ENCODE data around the gene GUCY2D. TPM values are rescaled to one million over a fixed set of nuclear protein-coding genes. Genes with fewer than 3 reads are reported as not detected.

The GUCY2D gene
- total and polyA plus RNA-seq, 3 experiments from 2014 or later: 0.22 TPM; not detected in 2

DNA sequence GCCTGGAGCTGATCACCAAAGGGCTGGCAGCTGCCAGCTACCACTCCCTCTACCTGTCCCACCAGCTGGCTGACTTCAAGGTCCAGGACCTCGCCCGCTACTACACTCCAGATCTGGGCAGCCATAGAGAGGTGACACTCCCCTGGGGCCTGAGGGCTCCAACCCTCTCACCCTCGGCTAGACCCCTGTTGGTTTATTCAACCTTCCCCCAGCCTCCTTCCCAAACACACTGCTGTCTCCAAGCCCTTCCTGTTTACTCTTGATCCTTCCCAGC is 67.1 kb downstream of the GUCY2D start:
- H3K27ac Mint-ChIP-seq: no peak overlapping the region
- H3K9me3 Mint-ChIP-seq: peaks cover 0 to 1% (median 0%) of the 10 kb centered on the region in 5 donors
- Histone ChIP-seq H3K27me3 (ENCODE audit: insufficient read depth, low read length, poor library complexity, severe bottlenecking) (peaks cover 9% of the 10 kb centered on the region), H3K27ac (ENCODE audit: low read depth, low read length) (no peak overlapping the region), H3K4me3 (ENCODE audit: low read length) (no peak overlapping the region), H3K36me3 (ENCODE audit: insufficient read depth, low read length) (no peaks in the 10 kb centered on the region), H3K4me1 (ENCODE audit: insufficient read depth, low read length) (peaks cover 23% of the 10 kb centered on the region), H3K9me3 (ENCODE audit: low read length) (no peaks in the 10 kb centered on the region)
- no peak overlapping the region for H3K4me3 Mint-ChIP-seq
- DNase-seq: no peak
- CTCF ChIA-PET: interaction anchor here (1.5 to 4.5 kb wide), 4 partner anchors 8 to 24 kb away, joined by 4 to 26 read pairs (median 20); no protein-coding TSS in a partner anchor
- peaks cover 16 to 23% (median 17%) of the 10 kb centered on the region in 3 donors for H3K4me1 Mint-ChIP-seq
- peaks cover 35 to 37% of the 10 kb centered on the region in 2 donors for H3K27me3 Mint-ChIP-seq
- H3K36me3 Mint-ChIP-seq: no peaks in the 10 kb centered on the region
- POLR2A ChIA-PET: interaction anchor here (1.2 kb wide), 1 partner anchor 9 kb away, joined by 3 read pairs; no protein-coding TSS in a partner anchor

Other genes with a start within 250 kb of the GUCY2D start
- gene KDM6B, start 168.4 kb upstream of the GUCY2D start, total RNA-seq: 10 to 100 TPM; 84.2 to 89.7 TPM
- gene KDM6B, start 168.4 kb upstream of the GUCY2D start, polyA plus RNA-seq: 1.2 TPM
- gene TMEM88, start 147.5 kb upstream of the GUCY2D start, total RNA-seq: 1 to 10 TPM; 5.3 to 5.5 TPM
- not detected for gene TMEM88, start 147.5 kb upstream of the GUCY2D start, polyA plus RNA-seq
- gene NAA38, start 145.1 kb upstream of the GUCY2D start, total RNA-seq: 10 to 100 TPM; 58.2 to 65.0 TPM
- gene NAA38, start 145.1 kb upstream of the GUCY2D start, polyA plus RNA-seq: 162 TPM
- gene CYB5D1, start 144.6 kb upstream of the GUCY2D start, total RNA-seq: 10 to 100 TPM; 16.4 to 17.6 TPM
- 3.1 TPM for gene CYB5D1, start 144.6 kb upstream of the GUCY2D start, polyA plus RNA-seq
- 100 to 1,000 TPM; 116 to 123 TPM for gene CHD3, start 113.8 kb upstream of the GUCY2D start, total RNA-seq
- 20.1 TPM for gene CHD3, start 113.8 kb upstream of the GUCY2D start, polyA plus RNA-seq
- gene RNF227, start 86.3 kb upstream of the GUCY2D start, total RNA-seq: 1 to 10 TPM; 4.4 to 4.8 TPM
- 3.3 TPM for gene RNF227, start 86.3 kb upstream of the GUCY2D start, polyA plus RNA-seq
- gene KCNAB3, start 72.8 kb upstream of the GUCY2D start, total RNA-seq: 1 to 10 TPM; 5.6 to 6.7 TPM
- not detected for gene KCNAB3, start 72.8 kb upstream of the GUCY2D start, polyA plus RNA-seq
- gene TRAPPC1, start 70.7 kb upstream of the GUCY2D start, total RNA-seq: 100 to 1,000 TPM; 158 TPM
- gene TRAPPC1, start 70.7 kb upstream of the GUCY2D start, polyA plus RNA-seq: 272 TPM
- 10 to 100 TPM; 44.3 to 46.8 TPM for gene CNTROB, start 70.4 kb upstream of the GUCY2D start, total RNA-seq
- 12.0 TPM for gene CNTROB, start 70.4 kb upstream of the GUCY2D start, polyA plus RNA-seq
- gene ALOX15B, start 36.4 kb downstream of the GUCY2D start, total RNA-seq: not detected
- gene ALOX15B, start 36.4 kb downstream of the GUCY2D start, polyA plus RNA-seq: not detected
- gene ALOX12B, start 85.1 kb downstream of the GUCY2D start, total RNA-seq: 1 to 10 TPM; 1.3 to 1.9 TPM
- not detected for gene ALOX12B, start 85.1 kb downstream of the GUCY2D start, polyA plus RNA-seq
- not detected for gene ALOXE3, start 115.9 kb downstream of the GUCY2D start, total RNA-seq
- gene ALOXE3, start 115.9 kb downstream of the GUCY2D start, polyA plus RNA-seq: not detected
- gene HES7, start 121.5 kb downstream of the GUCY2D start, total RNA-seq: 1 to 10 TPM; 1.6 to 1.8 TPM
- gene HES7, start 121.5 kb downstream of the GUCY2D start, polyA plus RNA-seq: not detected
- gene PER1, start 149.8 kb downstream of the GUCY2D start, total RNA-seq: 10 to 100 TPM; 26.5 to 35.8 TPM
- 12.1 TPM for gene PER1, start 149.8 kb downstream of the GUCY2D start, polyA plus RNA-seq
- gene VAMP2, start 160.3 kb downstream of the GUCY2D start, total RNA-seq: 10 to 100 TPM; 38.3 to 41.0 TPM
- 98.3 TPM for gene VAMP2, start 160.3 kb downstream of the GUCY2D start, polyA plus RNA-seq
- gene TMEM107, start 173.8 kb downstream of the GUCY2D start, total RNA-seq: 10 to 100 TPM; 21.3 to 22.4 TPM
- 50.7 TPM for gene TMEM107, start 173.8 kb downstream of the GUCY2D start, polyA plus RNA-seq
- 1 to 10 TPM; 8.1 to 8.8 TPM for gene BORCS6, start 187.6 kb downstream of the GUCY2D start, total RNA-seq
- 30.0 TPM for gene BORCS6, start 187.6 kb downstream of the GUCY2D start, polyA plus RNA-seq
- 10 to 100 TPM; 88.1 to 94.4 TPM for gene AURKB, start 208.0 kb downstream of the GUCY2D start, total RNA-seq
- 0.63 TPM for gene AURKB, start 208.0 kb downstream of the GUCY2D start, polyA plus RNA-seq
- gene CTC1, start 245.4 kb downstream of the GUCY2D start, total RNA-seq: 10 to 100 TPM; 69.2 to 70.2 TPM
- gene CTC1, start 245.4 kb downstream of the GUCY2D start, polyA plus RNA-seq: 36.8 TPM
- 100 to 1,000 TPM; 167 to 168 TPM for gene PFAS, start 246.7 kb downstream of the GUCY2D start, total RNA-seq
- gene PFAS, start 246.7 kb downstream of the GUCY2D start, polyA plus RNA-seq: 17.7 TPM

Data from CD8-positive, alpha-beta memory T cell (primary cell).